Astrocyte of the cerebellum (primary cell): ENCODE results near the gene LTK.
A peak's percentile ranks its signal among the peaks of the same experiment; 100 is the strongest.

Experiments used
- DNase-seq: peaks from one replicate; pipeline ENCODE4 v3.0.0-alpha.2; 2011; ENCODE audit warnings: low read depth
- H3K4me3 ChIP-seq: 2 replicates; pipeline ENCODE4 v1.5.1; 2011; ENCODE audit warnings: mild to moderate bottlenecking, low read depth, low read length, moderate library complexity
- CTCF ChIP-seq: IDR thresholded peaks from 2 replicates; pipeline ENCODE4 v1.5.1; 2012; ENCODE audit warnings: low read length, low read depth, moderate library complexity, mild to moderate bottlenecking; ENCODE audit errors: missing control alignments
- in situ Hi-C: cut with HindIII; loops from 2 replicates; pipeline ENCODE4 v1.10.0; 2017; ENCODE audit warnings: low sequenced_read_pairs

Gene LTK

GRCh38 chr15:41559239-41559782 is 45.7 kb upstream of the LTK start:
- in situ Hi-C loops: no loop called here
- DNase-seq: no peak
- peak overlapping the region; percentile 57 for H3K4me3 ChIP-seq
- no peak for TF ChIP-seq CTCF

DNA sequence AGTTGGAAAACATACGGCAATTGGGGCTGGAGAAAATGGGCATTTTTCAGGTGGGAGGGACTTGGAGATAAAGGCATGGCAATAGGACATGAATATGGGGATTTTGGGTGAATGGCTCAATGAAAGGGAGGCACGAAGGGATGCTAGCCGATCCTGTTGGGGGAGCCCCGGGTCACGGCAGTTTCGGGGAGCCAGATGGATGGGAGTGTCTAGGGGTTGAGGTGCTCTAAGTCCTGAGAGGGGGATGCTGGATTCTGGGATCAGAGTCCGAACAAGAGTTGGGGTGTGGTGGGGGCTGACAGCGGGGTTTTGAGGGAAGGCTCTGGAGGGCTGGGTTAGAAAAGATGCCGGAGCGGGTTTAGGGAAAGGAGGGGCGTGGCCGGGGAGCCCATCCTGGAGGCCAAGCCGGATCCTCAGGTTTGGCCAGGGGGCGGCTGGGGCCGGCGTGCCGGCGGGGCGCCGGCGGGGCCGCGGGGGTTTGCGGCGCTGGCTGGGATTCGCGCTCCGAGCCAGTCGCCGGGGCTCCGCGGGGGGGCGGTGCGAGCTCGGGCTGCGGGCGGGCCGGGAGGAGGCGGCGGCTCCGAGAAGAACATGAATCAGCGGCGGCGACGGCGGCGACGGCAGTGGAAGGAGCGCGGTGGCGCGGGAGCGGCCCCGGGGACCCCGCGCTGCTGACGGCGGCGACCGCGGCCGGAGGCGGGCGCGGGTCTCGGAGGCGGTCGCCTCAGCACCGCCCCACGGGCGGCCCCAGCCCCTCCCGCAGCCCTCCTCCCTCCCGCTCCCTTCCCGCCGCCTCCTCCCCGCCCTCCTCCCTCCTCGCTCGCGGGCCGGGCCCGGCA is 45.0 kb upstream of the LTK start, which contains the start of gene TYRO3:
TYRO3 (plus strand) TSS at position 813 of the 839 bp plus-strand sequence. CDS start 46 bp downstream, outside the sequence.
- no peak for DNase-seq
- in situ Hi-C loops: no loop called here
- H3K4me3 ChIP-seq: peak within 1 kb of the TSS; percentile 57
- no peak for TF ChIP-seq CTCF

- in situ Hi-C loops: no loop called here
- DNase-seq: no peak
- peak; percentile 94 for TF ChIP-seq CTCF
- H3K4me3 ChIP-seq: peak overlapping the region; percentile 57
Measured at GRCh38 chr15:41557673-41558399, 44.2 kb upstream of the LTK start.

GRCh38 chr15:41556677-41557076 is 43.0 kb upstream of the LTK start:
- DNase-seq: no peak
- in situ Hi-C loops: no loop called here
- TF ChIP-seq CTCF: no peak
- no peak overlapping the region for H3K4me3 ChIP-seq

DNA sequence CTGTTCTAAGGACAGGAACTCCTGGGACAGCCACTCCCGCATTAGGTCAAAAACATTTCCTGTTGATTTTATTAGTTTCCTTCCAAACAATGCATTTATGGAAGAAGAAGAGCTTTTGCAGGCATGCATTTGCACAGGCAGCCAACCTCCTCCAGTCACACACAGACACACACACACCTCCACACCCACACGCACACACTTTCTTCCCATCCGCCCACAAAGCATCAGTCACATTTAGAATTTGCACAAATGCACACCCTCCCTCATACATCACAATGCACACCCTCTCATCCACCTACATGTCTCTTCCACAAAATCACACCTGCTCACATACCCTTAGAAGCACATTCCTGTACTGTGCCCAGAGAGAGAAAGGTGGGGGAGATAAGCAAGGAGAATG is 41.3 kb upstream of the LTK start:
- no peak for TF ChIP-seq CTCF
- no peak overlapping the region for H3K4me3 ChIP-seq
- no peak for DNase-seq
- in situ Hi-C loops: no loop called here

GRCh38 chr15:41554343-41554742 is 40.7 kb upstream of the LTK start:
- DNase-seq: no peak
- H3K4me3 ChIP-seq: no peak overlapping the region
- TF ChIP-seq CTCF: no peak
- in situ Hi-C loops: no loop called here
